ENCODE measurements around the gene GLTPD2.

DNA sequence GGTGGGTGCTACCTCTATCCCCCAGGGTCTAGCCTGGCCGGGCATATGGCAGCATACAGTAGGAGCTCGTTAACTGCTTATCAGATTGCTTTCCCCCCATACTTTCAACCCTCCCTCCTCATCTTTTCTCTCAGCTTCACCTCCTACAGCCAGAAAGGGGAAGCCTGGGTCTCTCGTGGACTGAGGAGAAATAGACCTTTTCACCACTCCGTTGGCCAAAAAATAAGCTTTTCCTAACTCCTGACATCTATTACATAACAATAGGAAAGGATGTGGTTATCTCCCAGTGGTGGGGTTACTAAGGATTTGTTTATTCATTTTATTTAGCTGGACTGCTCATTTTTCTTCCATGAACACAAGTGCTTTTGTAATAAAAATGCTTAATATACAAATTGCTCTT lies 40.1 kb upstream of the GLTPD2 start:
- TF ChIP-seq, protein P1, sequence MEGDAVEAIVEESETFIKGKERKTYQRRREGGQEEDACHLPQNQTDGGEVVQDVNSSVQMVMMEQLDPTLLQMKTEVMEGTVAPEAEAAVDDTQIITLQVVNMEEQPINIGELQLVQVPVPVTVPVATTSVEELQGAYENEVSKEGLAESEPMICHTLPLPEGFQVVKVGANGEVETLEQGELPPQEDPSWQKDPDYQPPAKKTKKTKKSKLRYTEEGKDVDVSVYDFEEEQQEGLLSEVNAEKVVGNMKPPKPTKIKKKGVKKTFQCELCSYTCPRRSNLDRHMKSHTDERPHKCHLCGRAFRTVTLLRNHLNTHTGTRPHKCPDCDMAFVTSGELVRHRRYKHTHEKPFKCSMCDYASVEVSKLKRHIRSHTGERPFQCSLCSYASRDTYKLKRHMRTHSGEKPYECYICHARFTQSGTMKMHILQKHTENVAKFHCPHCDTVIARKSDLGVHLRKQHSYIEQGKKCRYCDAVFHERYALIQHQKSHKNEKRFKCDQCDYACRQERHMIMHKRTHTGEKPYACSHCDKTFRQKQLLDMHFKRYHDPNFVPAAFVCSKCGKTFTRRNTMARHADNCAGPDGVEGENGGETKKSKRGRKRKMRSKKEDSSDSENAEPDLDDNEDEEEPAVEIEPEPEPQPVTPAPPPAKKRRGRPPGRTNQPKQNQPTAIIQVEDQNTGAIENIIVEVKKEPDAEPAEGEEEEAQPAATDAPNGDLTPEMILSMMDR (conservative IDR thresholded peaks at IDR 0.05; ENCODE audit: low read length) = no peak
- no peak for TF ChIP-seq EZH2phosphoT487 (IDR thresholded peaks at IDR 0.05; ENCODE audit: borderline replicate concordance, low read depth, low read length)

Data from OCI-LY7 (cell line).